GM23248 (cell line): Measurements from ENCODE around the gene RNU2-63P. TPM values are rescaled to one million over a fixed set of nuclear protein-coding genes. Genes with fewer than 3 reads are reported as not detected.
A peak's percentile ranks its signal among the peaks of the same experiment; 100 is the strongest.

ENCODE experiments used
- DNase-seq: peaks from one replicate; pipeline ENCODE4 v3.0.0-alpha.2; 2015
- H2AFZ ChIP-seq: fragments of 200-600 bp; sonication (generic); 2 replicates; pipeline ENCODE4 v1.6.1; 2016; ENCODE audit warnings: antibody characterized with exemption
- H3F3A ChIP-seq: fragments of 200-600 bp; sonication (generic); 2 replicates; pipeline ENCODE4 v1.6.1; 2016; ENCODE audit warnings: mild to moderate bottlenecking, antibody characterized with exemption, mixed run types; ENCODE audit not compliant: insufficient read depth
- H3K27ac ChIP-seq: fragments of 200-600 bp; sonication (generic); 2 replicates; pipeline ENCODE4 v1.5.1; 2016; ENCODE audit warnings: mild to moderate bottlenecking
- H3K27me3 ChIP-seq: fragments of 200-600 bp; sonication (generic); replicated peaks from 2 replicates; pipeline ENCODE4 v1.6.1; 2016; ENCODE audit warnings: mild to moderate bottlenecking; ENCODE audit not compliant: insufficient read depth
- H3K36me3 ChIP-seq: fragments of 200-600 bp; sonication (generic); 2 replicates; pipeline ENCODE4 v1.6.1; 2016; ENCODE audit warnings: low read depth, mild to moderate bottlenecking
- H3K4me1 ChIP-seq: fragments of 200-600 bp; sonication (generic); 2 replicates; pipeline ENCODE4 v1.6.1; 2016; ENCODE audit warnings: mild to moderate bottlenecking; ENCODE audit not compliant: insufficient read depth
- H3K4me2 ChIP-seq: fragments of 200-600 bp; sonication (generic); one replicate; pipeline ENCODE4 v1.6.1; 2016; ENCODE audit warnings: mild to moderate bottlenecking; ENCODE audit not compliant: unreplicated experiment
- H3K4me3 ChIP-seq: fragments of 200-600 bp; sonication (generic); 2 replicates; pipeline ENCODE4 v1.5.1; 2016; ENCODE audit warnings: mild to moderate bottlenecking
- H3K79me2 ChIP-seq: fragments of 200-600 bp; sonication (generic); 2 replicates; pipeline ENCODE4 v1.6.1; 2016; ENCODE audit warnings: mild to moderate bottlenecking; ENCODE audit not compliant: insufficient read depth
- H3K9ac ChIP-seq: fragments of 200-600 bp; sonication (generic); 2 replicates; pipeline ENCODE4 v1.6.1; 2016; ENCODE audit warnings: mild to moderate bottlenecking
- H3K9me2 ChIP-seq: fragments of 200-600 bp; sonication (generic); 2 replicates; pipeline ENCODE4 v1.6.1; 2016; ENCODE audit warnings: mixed run types, mild to moderate bottlenecking, moderate library complexity; ENCODE audit not compliant: insufficient read depth
- H3K9me3 ChIP-seq: fragments of 200-600 bp; sonication (generic); one replicate; pipeline ENCODE4 v1.6.1; 2017; ENCODE audit warnings: low read depth
- H4K20me1 ChIP-seq: fragments of 200-600 bp; sonication (generic); 2 replicates; pipeline ENCODE4 v1.6.0; 2016; ENCODE audit not compliant: insufficient read depth
- EZH2 ChIP-seq: fragments of 200-600 bp; sonication (generic); IDR thresholded peaks from 2 replicates; pipeline ENCODE4 v1.6.1; 2018; ENCODE audit warnings: antibody characterized with exemption, mild to moderate bottlenecking; ENCODE audit not compliant: insufficient read depth, poor library complexity, severe bottlenecking
- EZH2phosphoT487 ChIP-seq: fragments of 200-600 bp; sonication (generic); IDR thresholded peaks from 2 replicates; pipeline ENCODE4 v1.6.1; 2018; ENCODE audit warnings: antibody characterized with exemption, moderate library complexity, mild to moderate bottlenecking, low read depth; ENCODE audit not compliant: insufficient read depth
- WGBS, 2 experiments: methylation state at CpG; one replicate each; pipeline ENCODE4 v1.1.6; 2015 to 2017; ENCODE audit warnings: low lambda C conversion rate in 2 of 2, low coverage in 1 of 2; ENCODE audit errors: missing lambda C conversion rate in 2 of 2; 5-methylcytosine and 5-hydroxymethylcytosine counted together
- in situ Hi-C: fragments of 300-500 bp; cut with MboI; formaldehyde crosslinking; loops from 2 replicates; pipeline ENCODE4 v1.15.0; 2020
- polyA plus RNA-seq: library from polyadenylated mRNA; unstranded; fragments of >200 nt; fragmentation: Nextera tagmentation; extraction: Ambion mirVana; gene quantifications from 2 replicates; pipeline ENCODE4 v1.2.1, GENCODE V29; 2016
- total RNA-seq: library from RNA; depleted of rRNA; stranded (reverse); fragments of >200 nt; shearing (Covaris generic); gene quantifications from 2 replicates; pipeline ENCODE4 v1.2.3, GENCODE V29; 2014

The RNU2-63P gene
- total and polyA plus RNA-seq, 2 experiments from 2014 or later: not detected

DNA sequence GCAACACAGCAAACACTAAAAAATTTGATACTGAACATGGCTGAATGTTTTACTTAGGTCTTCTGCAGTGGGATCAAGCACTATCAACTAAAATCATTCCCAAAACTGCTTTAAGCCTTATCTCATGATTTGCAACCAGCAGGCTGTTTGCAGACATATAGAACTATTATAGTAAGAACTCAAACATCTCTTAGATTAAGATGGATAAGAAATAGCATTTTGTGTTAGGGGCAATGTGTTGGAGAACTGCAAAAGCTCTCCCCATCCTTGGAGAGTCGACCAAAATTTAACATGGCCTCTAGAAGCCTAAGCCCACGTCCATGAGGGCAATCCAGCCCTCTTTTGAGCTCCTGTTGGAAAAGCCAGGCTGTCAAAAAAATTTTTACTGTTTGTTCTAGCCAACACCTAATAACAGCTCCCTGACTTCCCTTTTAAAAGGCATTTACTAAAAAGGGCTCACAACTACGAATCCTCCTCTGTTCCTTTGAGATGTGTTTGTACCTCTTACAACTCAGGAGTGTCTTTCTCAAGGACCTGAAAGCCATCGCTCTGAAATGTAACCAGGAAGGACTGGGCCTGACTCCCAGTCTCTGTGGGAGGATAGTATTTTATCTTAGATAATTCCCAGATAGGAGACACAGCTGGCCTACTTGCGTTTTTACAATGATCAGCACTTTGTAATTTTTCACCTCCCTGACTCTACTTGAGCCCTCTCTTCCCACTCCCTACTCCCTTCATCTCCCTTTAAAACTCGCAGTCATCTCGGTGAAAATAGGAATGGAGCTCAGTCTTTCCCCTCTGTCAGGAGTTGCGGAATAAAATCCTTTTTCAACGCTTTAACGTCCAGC, 37.8 kb upstream of the RNU2-63P start:
- H3K9me3 ChIP-seq: no peaks in the 10 kb centered on the region
- no peaks in the 10 kb centered on the region for H3K9me2 ChIP-seq
- peaks cover 8% of the 10 kb centered on the region for H3K36me3 ChIP-seq
- peaks cover 72% of the 10 kb centered on the region for H3K79me2 ChIP-seq
- no peak for TF ChIP-seq EZH2phosphoT487
- H3K4me2 ChIP-seq: peak overlapping the region; percentile 97
- in situ Hi-C loops: no loop called here
- peak overlapping the region; percentile 35 for H2AFZ ChIP-seq
- 4 to 6% methylated on average over 10 of the region's 10 CpGs for WGBS, 2 experiments
- peak; percentile 46 for DNase-seq
- peak overlapping the region; percentile 76 for H3K27ac ChIP-seq
- 0 out of 2 replicates have a peak, but pooled peaks cover 13% of the 10 kb centered on the region for H4K20me1 ChIP-seq
- peak overlapping the region; percentile 88 for H3K9ac ChIP-seq
- no peaks in the 10 kb centered on the region for H3K27me3 ChIP-seq
- peak overlapping the region; percentile 81 for H3K4me3 ChIP-seq
- peaks cover 21% of the 10 kb centered on the region for H3K4me1 ChIP-seq
- peaks cover 20% of the 10 kb centered on the region for H3F3A ChIP-seq

DNA sequence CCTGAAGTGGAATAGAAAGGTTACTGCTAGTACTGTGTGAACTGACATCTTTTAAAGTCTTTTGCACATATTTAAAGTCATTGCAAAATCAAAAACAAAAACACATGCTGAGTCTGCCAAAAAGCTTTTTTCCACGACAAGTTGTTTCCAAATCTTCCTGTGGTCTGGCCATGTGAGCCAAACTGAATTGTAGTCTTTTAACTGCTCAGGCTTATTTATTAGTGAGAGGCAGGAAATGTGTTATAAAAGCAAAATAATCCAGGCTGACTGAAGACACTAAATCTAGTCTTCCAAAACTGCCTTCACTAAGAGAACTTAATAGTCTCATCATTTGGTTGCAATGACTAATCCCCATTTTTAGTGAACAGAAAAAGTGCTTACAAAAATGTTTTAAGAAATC, 36.9 kb upstream of the RNU2-63P start:
- no peak for TF ChIP-seq EZH2phosphoT487
- Histone ChIP-seq H3K9me3 (no peaks in the 10 kb centered on the region), H3K9me2 (no peaks in the 10 kb centered on the region), H3K4me3 (peak overlapping the region; percentile 81), H2AFZ (no peak overlapping the region), H4K20me1 (0 out of 2 replicates have a peak, but pooled peaks cover 13% of the 10 kb centered on the region), H3K9ac (peak overlapping the region; percentile 88), H3K36me3 (peaks cover 16% of the 10 kb centered on the region), H3K79me2 (peaks cover 80% of the 10 kb centered on the region), H3K4me2 (peak overlapping the region; percentile 97), H3F3A (peaks cover 20% of the 10 kb centered on the region), H3K4me1 (peaks cover 21% of the 10 kb centered on the region), H3K27ac (peak overlapping the region; percentile 76), H3K27me3 (no peaks in the 10 kb centered on the region)
- in situ Hi-C loops: no loop called here
- WGBS, 2 experiments: 3 to 4% methylated on average over 1 of the region's 1 CpG
- DNase-seq: peak; percentile 73

DNA sequence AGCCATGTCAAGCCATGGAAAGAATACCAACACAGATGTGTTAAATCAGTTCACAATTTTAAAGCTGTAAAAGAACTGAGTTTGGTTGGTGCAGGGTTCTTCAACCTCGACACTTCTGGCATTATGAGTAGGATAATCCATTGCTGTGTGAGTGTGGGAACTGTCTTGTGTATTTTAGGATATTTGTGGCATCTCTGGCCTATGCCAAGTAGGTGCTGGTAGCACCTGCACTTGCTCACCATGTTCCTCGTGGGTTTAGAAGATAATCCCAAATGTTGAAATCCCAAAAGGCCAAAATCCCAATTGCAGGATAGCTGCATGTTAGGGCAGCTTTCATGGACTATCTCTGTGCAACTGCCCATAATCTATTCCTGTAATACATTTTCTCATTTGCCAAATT, 35.4 kb upstream of the RNU2-63P start:
- 75 to 79% methylated on average over 2 of the region's 2 CpGs for WGBS, 2 experiments

DNA sequence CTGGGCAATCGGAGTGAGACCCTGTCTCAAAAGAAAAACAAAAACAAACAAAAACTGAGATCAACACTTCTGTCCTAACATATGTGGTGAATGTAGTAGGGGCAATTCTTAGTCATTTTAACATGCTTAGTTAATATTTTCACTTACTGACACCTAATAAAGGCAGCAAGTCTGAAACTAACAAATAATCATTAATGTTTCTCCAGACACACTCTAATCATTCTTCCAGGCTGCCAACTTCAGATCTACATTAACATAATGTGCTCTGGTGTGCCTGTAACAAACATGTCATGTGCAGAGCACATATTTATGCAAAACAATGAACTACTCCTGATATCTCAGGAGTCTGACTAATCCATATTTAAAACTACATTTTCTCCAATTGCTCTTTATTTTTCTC, 33.3 kb upstream of the RNU2-63P start:
- no peak overlapping the region for H3K4me3 ChIP-seq
- 0 out of 2 replicates have a peak, but pooled peaks cover 13% of the 10 kb centered on the region for H4K20me1 ChIP-seq
- in situ Hi-C loops: no loop called here
- H3K9me2 ChIP-seq: no peaks in the 10 kb centered on the region
- H3F3A ChIP-seq: peaks cover 37% of the 10 kb centered on the region
- no peaks in the 10 kb centered on the region for H3K9me3 ChIP-seq
- no peak overlapping the region for H3K27ac ChIP-seq
- H3K27me3 ChIP-seq: no peaks in the 10 kb centered on the region
- H2AFZ ChIP-seq: no peak overlapping the region
- peaks cover 16% of the 10 kb centered on the region for H3K36me3 ChIP-seq
- TF ChIP-seq EZH2 (no peak), EZH2phosphoT487 (no peak)
- 100% methylated on average over 1 of the region's 1 CpG for WGBS, 2 experiments
- H3K9ac ChIP-seq: no peak overlapping the region
- no peak for DNase-seq
- peaks cover 100% of the 10 kb centered on the region for H3K79me2 ChIP-seq
- H3K4me2 ChIP-seq: no peak overlapping the region
- peaks cover 17% of the 10 kb centered on the region for H3K4me1 ChIP-seq

More for the DNA sequence above, 35.4 kb upstream of the RNU2-63P start:
- no peak overlapping the region for H3K4me2 ChIP-seq
- H3F3A ChIP-seq: peaks cover 20% of the 10 kb centered on the region
- H3K27me3 ChIP-seq: no peaks in the 10 kb centered on the region
- 0 out of 2 replicates have a peak, but pooled peaks cover 13% of the 10 kb centered on the region for H4K20me1 ChIP-seq
- H2AFZ ChIP-seq: no peak overlapping the region
- TF ChIP-seq EZH2phosphoT487 (no peak), EZH2 (no peak)
- peaks cover 16% of the 10 kb centered on the region for H3K36me3 ChIP-seq
- DNase-seq: no peak
- H3K79me2 ChIP-seq: peaks cover 95% of the 10 kb centered on the region
- peaks cover 21% of the 10 kb centered on the region for H3K4me1 ChIP-seq
- no peak overlapping the region for H3K4me3 ChIP-seq
- H3K9me3 ChIP-seq: no peaks in the 10 kb centered on the region
- H3K27ac ChIP-seq: no peak overlapping the region
- in situ Hi-C loops: no loop called here
- H3K9me2 ChIP-seq: no peaks in the 10 kb centered on the region
- H3K9ac ChIP-seq: no peak overlapping the region
